Coronary artery (tissue), 2 donors: ENCODE data around the gene HPN.

Experiments used
- DNase-seq: peaks from one replicate; pipeline ENCODE4 v3.0.0-alpha.2; 2017; ENCODE audit warnings: low spot score
- H3K27ac ChIP-seq, 2 donors: fragments of 200-600 bp; sonication (generic); one replicate each; pipeline ENCODE4 v1.5.1; 2016 to 2019
- H3K4me3 ChIP-seq: fragments of 200-600 bp; sonication (generic); 2 replicates; pipeline ENCODE4 v1.5.1; 2016; ENCODE audit warnings: mild to moderate bottlenecking, moderate library complexity
- TF ChIP-seq, protein P1 (sequence below): fragments of 200-600 bp; sonication (generic); IDR thresholded peaks from one replicate; pipeline ENCODE4 v1.5.1; 2019; ENCODE audit warnings: antibody characterized with exemption

The HPN gene

DNA sequence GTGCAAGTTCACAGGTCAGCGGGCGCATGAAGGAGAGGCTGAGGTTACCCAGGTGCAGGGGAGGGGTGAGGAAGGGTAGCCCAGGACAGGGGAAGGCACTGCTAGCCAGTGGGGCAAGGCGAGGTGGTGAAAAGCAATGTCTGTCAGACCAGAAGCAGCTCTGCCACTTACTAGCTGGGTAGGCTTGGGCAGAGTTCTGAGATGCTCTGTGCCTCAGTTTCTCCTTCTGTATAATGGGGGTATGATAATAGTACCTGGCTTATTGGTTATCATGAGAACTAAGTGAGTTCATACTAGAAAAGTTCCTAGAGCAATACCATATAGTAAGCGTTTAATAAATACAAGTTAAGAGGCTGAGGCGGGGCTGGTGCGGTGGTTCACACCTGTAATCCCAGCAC, 25.6 kb upstream of the HPN start:
- Histone ChIP-seq H3K4me3 (no peak overlapping the region), H3K27ac (peak overlapping the region in 1 of 2 donors; percentile 2)
- TF ChIP-seq, protein P1, sequence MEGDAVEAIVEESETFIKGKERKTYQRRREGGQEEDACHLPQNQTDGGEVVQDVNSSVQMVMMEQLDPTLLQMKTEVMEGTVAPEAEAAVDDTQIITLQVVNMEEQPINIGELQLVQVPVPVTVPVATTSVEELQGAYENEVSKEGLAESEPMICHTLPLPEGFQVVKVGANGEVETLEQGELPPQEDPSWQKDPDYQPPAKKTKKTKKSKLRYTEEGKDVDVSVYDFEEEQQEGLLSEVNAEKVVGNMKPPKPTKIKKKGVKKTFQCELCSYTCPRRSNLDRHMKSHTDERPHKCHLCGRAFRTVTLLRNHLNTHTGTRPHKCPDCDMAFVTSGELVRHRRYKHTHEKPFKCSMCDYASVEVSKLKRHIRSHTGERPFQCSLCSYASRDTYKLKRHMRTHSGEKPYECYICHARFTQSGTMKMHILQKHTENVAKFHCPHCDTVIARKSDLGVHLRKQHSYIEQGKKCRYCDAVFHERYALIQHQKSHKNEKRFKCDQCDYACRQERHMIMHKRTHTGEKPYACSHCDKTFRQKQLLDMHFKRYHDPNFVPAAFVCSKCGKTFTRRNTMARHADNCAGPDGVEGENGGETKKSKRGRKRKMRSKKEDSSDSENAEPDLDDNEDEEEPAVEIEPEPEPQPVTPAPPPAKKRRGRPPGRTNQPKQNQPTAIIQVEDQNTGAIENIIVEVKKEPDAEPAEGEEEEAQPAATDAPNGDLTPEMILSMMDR: no peak
- no peak for DNase-seq

DNA sequence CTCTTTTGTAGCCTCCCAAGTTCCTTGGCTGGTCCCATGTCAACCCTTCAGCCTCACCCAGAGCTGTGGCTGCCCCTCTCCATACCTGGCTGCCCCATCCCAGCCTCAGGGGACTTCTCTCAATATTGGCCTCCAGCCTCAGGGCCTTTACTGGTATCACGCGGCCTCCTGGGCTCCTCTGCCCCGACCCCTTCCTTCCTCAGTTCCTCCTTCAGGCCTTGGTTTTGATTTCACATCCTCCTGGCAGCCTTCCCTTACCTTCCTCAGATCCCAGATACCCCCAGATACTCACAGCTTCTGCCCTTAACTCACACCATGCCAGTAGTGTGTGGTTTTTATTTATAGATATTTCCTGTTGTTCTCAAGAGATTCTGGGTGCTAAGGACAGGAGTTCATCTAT, 24.0 kb upstream of the HPN start:
- no peak overlapping the region for H3K4me3 ChIP-seq
- H3K27ac ChIP-seq: no peak overlapping the region
- TF ChIP-seq, protein P1: no peak
- DNase-seq: no peak

DNA sequence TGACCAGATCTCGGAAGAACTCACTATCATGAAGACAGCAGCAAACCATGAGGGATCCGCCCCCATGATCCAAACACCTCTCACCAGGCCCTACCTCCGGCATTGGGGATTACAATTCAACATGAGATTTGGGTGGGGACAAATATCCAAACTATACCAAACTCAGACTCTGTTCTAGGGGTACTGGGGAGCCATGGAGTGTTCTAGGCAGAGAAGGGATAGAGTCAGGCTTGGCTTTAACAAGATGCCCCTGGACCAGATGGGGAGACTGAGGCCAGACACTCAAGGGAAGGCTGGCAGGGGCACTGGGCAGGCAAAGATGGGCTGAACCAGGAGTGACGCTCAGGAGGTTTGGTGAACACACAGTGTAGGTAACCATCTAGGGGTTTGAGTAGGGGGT, 23.1 kb upstream of the HPN start:
- Histone ChIP-seq H3K4me3 (no peak overlapping the region), H3K27ac (no peak overlapping the region)
- DNase-seq: no peak
- TF ChIP-seq, protein P1: no peak

DNA sequence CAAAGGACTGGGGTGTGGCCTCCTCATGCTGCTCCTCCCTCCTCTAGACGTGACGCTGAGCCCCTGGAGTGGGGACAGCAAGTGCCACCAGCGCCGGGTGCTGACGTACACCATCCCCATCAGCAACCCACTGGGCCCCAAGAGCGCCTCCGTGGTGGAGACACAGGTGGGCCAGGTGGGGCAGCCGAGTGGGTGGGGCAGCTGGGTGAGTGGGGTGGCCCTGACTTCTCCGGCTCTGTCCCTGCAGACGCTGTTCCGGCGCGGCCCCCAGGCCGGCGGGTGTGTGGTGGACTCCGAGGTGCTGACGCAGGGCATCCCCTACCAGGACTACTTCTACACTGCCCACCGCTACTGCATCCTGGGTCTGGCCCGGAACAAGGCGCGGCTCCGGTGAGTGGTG, 22.4 kb upstream of the HPN start:
- H3K4me3 ChIP-seq: no peak overlapping the region
- TF ChIP-seq, protein P1: no peak
- DNase-seq: no peak
- H3K27ac ChIP-seq: no peak overlapping the region

DNA sequence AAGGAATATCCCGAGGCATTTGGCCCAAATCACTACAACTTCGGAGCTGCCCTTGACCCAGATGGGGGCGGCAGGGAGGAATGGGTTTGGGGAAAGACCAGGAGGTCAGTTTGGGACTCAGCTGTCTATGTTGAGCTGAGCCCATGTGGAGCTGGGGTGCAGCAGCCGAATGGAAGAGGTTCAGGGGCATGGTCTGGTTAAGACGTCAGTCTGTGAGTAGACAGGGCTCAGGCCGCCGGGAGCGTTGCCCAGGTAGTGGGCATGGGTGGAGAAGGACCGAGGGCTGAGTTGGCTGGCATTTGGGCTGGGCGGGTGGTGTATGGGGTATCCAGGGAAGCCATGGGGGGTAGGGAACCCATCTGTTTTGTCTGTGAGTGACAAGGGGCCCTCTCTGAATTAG, 20.5 kb upstream of the HPN start:
- TF ChIP-seq, protein P1: no peak
- H3K27ac ChIP-seq: no peak overlapping the region
- DNase-seq: no peak
- H3K4me3 ChIP-seq: no peak overlapping the region

DNA sequence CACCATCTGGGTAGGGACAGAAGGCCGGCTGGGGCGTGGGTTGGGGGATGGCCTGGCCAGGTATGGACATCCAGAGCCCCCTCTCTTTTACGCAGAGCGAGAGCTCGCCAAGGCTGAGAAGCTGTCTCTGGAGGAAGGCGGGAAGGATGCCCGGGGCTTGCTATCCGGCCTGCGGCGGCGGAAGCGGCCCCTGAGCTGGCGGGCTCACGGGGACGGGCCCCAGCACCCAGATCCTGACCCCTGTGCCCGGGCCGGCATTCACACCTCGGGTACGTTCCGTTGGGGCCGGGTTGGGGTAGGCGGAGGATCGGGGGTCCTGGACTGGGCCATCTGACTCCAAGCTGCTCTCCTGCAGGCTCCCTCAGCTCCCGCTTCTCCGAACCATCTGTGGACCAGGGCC, 19.9 kb upstream of the HPN start:
- Histone ChIP-seq H3K27ac (no peak overlapping the region), H3K4me3 (no peak overlapping the region)
- no peak for DNase-seq
- TF ChIP-seq, protein P1: no peak

DNA sequence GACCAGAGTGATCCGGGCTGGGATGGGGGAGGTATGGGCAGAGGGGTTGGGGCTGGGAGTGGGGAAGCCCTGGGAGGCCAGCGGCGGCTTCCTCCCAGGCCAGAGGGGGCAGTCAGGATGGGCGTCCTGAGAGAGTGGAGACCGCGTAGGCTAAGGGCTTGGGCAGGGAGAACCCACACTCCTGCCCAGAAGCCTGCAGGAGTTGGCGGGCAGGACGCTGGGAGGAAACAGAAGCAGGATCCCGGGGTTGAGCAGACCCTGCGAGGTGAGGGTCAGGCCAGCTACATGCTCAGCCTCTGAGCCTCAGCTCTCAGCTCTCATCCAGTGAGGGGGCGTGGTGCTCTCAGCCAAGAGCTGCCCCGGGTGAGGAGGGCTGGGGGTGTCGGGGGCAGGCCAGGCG, 19.1 kb upstream of the HPN start:
- TF ChIP-seq, protein P1: no peak
- DNase-seq: no peak
- Histone ChIP-seq H3K4me3 (no peak overlapping the region), H3K27ac (no peak overlapping the region)
